Measurements from ENCODE around the gene NUPR2.

DNA sequence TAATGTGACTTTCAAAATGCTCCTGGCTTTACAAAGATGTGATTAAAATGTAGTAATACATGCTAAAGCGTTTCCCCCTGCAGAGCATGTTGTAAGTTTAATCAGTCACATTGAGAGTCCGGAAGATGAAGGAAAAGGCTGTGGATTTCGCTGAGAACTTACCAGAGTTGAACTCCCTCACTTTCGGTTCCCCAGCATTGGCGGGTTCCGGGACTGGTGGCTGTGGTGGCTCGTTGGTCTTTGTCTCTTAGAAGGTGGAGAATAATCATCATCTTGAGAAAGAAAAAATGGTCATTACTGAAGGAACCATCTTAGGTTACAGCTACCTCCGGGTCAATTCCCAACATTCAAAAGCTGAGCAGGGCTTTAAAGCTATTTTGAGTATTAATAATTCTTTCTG lies 9.6 kb upstream of the NUPR2 start:
- TF ChIP-seq, protein P1, sequence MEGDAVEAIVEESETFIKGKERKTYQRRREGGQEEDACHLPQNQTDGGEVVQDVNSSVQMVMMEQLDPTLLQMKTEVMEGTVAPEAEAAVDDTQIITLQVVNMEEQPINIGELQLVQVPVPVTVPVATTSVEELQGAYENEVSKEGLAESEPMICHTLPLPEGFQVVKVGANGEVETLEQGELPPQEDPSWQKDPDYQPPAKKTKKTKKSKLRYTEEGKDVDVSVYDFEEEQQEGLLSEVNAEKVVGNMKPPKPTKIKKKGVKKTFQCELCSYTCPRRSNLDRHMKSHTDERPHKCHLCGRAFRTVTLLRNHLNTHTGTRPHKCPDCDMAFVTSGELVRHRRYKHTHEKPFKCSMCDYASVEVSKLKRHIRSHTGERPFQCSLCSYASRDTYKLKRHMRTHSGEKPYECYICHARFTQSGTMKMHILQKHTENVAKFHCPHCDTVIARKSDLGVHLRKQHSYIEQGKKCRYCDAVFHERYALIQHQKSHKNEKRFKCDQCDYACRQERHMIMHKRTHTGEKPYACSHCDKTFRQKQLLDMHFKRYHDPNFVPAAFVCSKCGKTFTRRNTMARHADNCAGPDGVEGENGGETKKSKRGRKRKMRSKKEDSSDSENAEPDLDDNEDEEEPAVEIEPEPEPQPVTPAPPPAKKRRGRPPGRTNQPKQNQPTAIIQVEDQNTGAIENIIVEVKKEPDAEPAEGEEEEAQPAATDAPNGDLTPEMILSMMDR (IDR thresholded peaks at IDR 0.05; ENCODE audit: low read depth, low read length): no peak
- TF ChIP-seq EZH2phosphoT487 (IDR thresholded peaks at IDR 0.05; ENCODE audit: low read depth): no peak

All from OCI-LY3 (cell line).